AG04449 (cell line): ENCODE results near the gene PIAS1.

Source experiments
- CTCF ChIA-PET: fragments of 350-600 bp; formaldehyde crosslinking; extraction: SDS; loops from one replicate; lab custom pipeline; 2021; ENCODE audit warnings: antibody characterized with exemption; lab: Yijun Ruan, JAX
- POLR2A ChIA-PET: fragments of 400-600, 350-600 bp; formaldehyde crosslinking; extraction: SDS; loops from one replicate; lab custom pipeline; 2020; ENCODE audit warnings: antibody characterized with exemption, inconsistent platforms; lab: Yijun Ruan, JAX
- DNase-seq: peaks from one replicate; pipeline ENCODE4 v3.0.0-alpha.2; 2010; ENCODE audit warnings: low read depth, low spot score
- H3K4me3 ChIP-seq: 2 replicates; pipeline ENCODE4 v1.5.1; 2011; ENCODE audit warnings: low read depth, mild to moderate bottlenecking, control low read depth, low read length
- CTCF ChIP-seq: IDR thresholded peaks from one replicate; pipeline ENCODE4 v1.5.1; 2011; ENCODE audit warnings: mild to moderate bottlenecking, moderate library complexity, low read length, control low read depth, inconsistent platforms; ENCODE audit not compliant: insufficient read depth; ENCODE audit errors: missing control alignments

The PIAS1 gene

GRCh38 chr15:68017201-68017600 lies 36.9 kb upstream of the PIAS1 start:
- no peak for TF ChIP-seq CTCF
- CTCF ChIA-PET = no interaction called here

GRCh38 chr15:68018797-68019444 lies 35.2 kb upstream of the PIAS1 start:
- CTCF ChIA-PET = no interaction called here
- POLR2A ChIA-PET = no interaction called here
- no peak overlapping the region for H3K4me3 ChIP-seq
- DNase-seq = no peak
- TF ChIP-seq CTCF = no peak

More at GRCh38 chr15:68017201-68017600, 36.9 kb upstream of the PIAS1 start:
- POLR2A ChIA-PET = no interaction called here
- no peak for DNase-seq
- H3K4me3 ChIP-seq = no peak overlapping the region

GRCh38 chr15:68019814-68020525 lies 34.1 kb upstream of the PIAS1 start:
- POLR2A ChIA-PET = no interaction called here
- CTCF ChIA-PET = interaction anchor here (1.0 kb wide), 1 partner anchor 25 kb away, joined by 3 read pairs; no protein-coding TSS in a partner anchor
- no peak for DNase-seq
- TF ChIP-seq CTCF = no peak
- H3K4me3 ChIP-seq = no peak overlapping the region

- no peak for TF ChIP-seq CTCF
- H3K4me3 ChIP-seq = no peak overlapping the region
- no peak for DNase-seq
- CTCF ChIA-PET = no interaction called here
- POLR2A ChIA-PET = no interaction called here
Measured at GRCh38 chr15:68020685-68021084, 33.4 kb upstream of the PIAS1 start.

- ChIA-PET POLR2A (no interaction called here), CTCF (no interaction called here)
- H3K4me3 ChIP-seq = no peak overlapping the region
- TF ChIP-seq CTCF = no peak
- DNase-seq = no peak
Measured at GRCh38 chr15:68022061-68022460, 32.1 kb upstream of the PIAS1 start.

GRCh38 chr15:68023307-68024101 lies 30.6 kb upstream of the PIAS1 start:
- DNase-seq = no peak
- H3K4me3 ChIP-seq = no peak overlapping the region
- ChIA-PET POLR2A (no interaction called here), CTCF (no interaction called here)
- no peak for TF ChIP-seq CTCF
